ENCODE measurements around the gene NEGR1.

NEGR1 gene

GRCh38 chr1:72207059-72207458 is 75.3 kb downstream of the NEGR1 start:
- H3K4me3 Mint-ChIP-seq: no peak overlapping the region
- no peak for ATAC-seq (ENCODE audit: low read depth)

DNA sequence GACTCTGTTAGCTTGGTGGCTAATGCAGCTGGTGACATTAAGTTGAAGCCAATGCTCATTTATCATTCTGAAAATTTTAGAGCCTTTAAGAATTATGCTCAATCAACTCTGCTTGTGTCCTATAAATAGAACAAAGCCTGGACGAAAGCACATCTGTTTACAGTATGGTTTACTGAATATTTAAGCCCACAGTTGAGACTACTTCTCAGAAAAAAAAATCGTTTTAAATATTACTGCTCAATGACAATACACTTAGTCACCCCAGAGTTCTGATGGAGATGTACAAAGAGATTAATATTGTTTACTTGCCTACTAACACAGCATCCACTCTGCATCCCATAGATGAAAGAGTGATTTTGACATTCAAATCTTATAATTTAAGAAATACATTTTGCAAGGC is 79.6 kb downstream of the NEGR1 start:
- Mint-ChIP-seq H3K4me1 (no peaks in the 10 kb centered on the region), H3K27me3 (no peaks in the 10 kb centered on the region), H3K36me3 (no peaks in the 10 kb centered on the region), H3K9me3 (peaks cover 8% of the 10 kb centered on the region), H3K27ac (no peak overlapping the region), H3K4me3 (no peak overlapping the region)
- DNase-seq (ENCODE audit: low spot score in 2 of 2): no peak
- no peak for ATAC-seq (ENCODE audit: low read depth)

More at GRCh38 chr1:72207059-72207458, 75.3 kb downstream of the NEGR1 start:
- Mint-ChIP-seq H3K27me3 (no peaks in the 10 kb centered on the region), H3K27ac (no peak overlapping the region), H3K36me3 (no peaks in the 10 kb centered on the region), H3K9me3 (peaks cover 6% of the 10 kb centered on the region), H3K4me1 (no peaks in the 10 kb centered on the region)
- no peak for DNase-seq (ENCODE audit: low spot score in 2 of 2)

- ATAC-seq (ENCODE audit: low read depth) (no peak), DNase-seq (ENCODE audit: low spot score in 2 of 2) (no peak)
- Mint-ChIP-seq H3K27me3 (no peaks in the 10 kb centered on the region), H3K27ac (no peak overlapping the region), H3K9me3 (peaks cover 3% of the 10 kb centered on the region), H3K4me1 (no peaks in the 10 kb centered on the region), H3K4me3 (no peak overlapping the region), H3K36me3 (no peaks in the 10 kb centered on the region)
Measured at GRCh38 chr1:72197786-72198185, 84.6 kb downstream of the NEGR1 start.

DNA sequence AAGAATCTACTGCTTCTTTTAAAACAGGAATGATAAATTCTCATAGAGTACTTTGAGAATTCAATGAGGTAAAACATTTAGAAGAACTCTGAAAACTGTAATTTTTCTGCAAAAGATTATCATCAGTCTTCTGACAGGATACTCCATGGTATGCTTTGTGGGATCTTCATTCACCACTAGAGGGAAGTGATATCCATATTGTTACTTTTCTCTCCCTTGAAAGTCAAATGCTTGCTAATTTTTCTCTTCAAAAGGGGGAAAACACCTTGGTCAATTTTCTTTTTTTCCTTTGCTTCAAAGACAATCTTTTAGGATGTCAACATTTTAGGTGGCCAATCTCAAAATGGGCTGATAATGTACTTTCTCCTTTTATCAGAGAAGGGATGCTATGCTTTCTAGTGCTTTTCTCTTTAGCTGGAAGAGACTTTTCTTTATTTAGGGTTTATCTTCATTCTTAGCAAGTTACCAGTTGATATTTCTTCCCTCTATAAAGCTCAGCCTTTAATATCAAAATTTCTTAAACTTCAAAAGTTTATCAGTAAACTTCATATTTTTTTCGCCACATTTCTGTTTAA is 95.5 kb downstream of the NEGR1 start:
- Mint-ChIP-seq H3K27me3 (no peaks in the 10 kb centered on the region), H3K4me3 (no peak overlapping the region), H3K4me1 (no peaks in the 10 kb centered on the region), H3K9me3 (no peaks in the 10 kb centered on the region), H3K27ac (no peak overlapping the region), H3K36me3 (no peaks in the 10 kb centered on the region)
- DNase-seq (ENCODE audit: low spot score in 2 of 2) (no peak), ATAC-seq (ENCODE audit: low read depth) (no peak)

GRCh38 chr1:72184099-72184701 is 98.1 kb downstream of the NEGR1 start:
- Mint-ChIP-seq H3K9me3 (no peaks in the 10 kb centered on the region), H3K27ac (no peak overlapping the region), H3K27me3 (no peaks in the 10 kb centered on the region), H3K4me1 (no peaks in the 10 kb centered on the region), H3K4me3 (no peak overlapping the region), H3K36me3 (no peaks in the 10 kb centered on the region)
- no peak for DNase-seq (ENCODE audit: low spot score in 2 of 2)
- ATAC-seq (ENCODE audit: low read depth): no peak

GRCh38 chr1:72182859-72183258 is 99.5 kb downstream of the NEGR1 start:
- ATAC-seq (ENCODE audit: low read depth) (no peak), DNase-seq (ENCODE audit: low spot score in 2 of 2) (no peak)
- Mint-ChIP-seq H3K4me1 (no peaks in the 10 kb centered on the region), H3K27ac (no peak overlapping the region), H3K36me3 (no peaks in the 10 kb centered on the region), H3K9me3 (no peaks in the 10 kb centered on the region), H3K27me3 (no peaks in the 10 kb centered on the region), H3K4me3 (no peak overlapping the region)

GRCh38 chr1:72178266-72178665 is 104.1 kb downstream of the NEGR1 start:
- no peak overlapping the region for H3K4me3 Mint-ChIP-seq
- DNase-seq (ENCODE audit: low spot score in 2 of 2) (no peak), ATAC-seq (ENCODE audit: low read depth) (no peak)
- H3K36me3 Mint-ChIP-seq: no peaks in the 10 kb centered on the region
- H3K27ac Mint-ChIP-seq: no peak overlapping the region
- no peaks in the 10 kb centered on the region for H3K4me1 Mint-ChIP-seq
- peaks cover 4% of the 10 kb centered on the region for H3K9me3 Mint-ChIP-seq
- no peaks in the 10 kb centered on the region for H3K27me3 Mint-ChIP-seq

DNA sequence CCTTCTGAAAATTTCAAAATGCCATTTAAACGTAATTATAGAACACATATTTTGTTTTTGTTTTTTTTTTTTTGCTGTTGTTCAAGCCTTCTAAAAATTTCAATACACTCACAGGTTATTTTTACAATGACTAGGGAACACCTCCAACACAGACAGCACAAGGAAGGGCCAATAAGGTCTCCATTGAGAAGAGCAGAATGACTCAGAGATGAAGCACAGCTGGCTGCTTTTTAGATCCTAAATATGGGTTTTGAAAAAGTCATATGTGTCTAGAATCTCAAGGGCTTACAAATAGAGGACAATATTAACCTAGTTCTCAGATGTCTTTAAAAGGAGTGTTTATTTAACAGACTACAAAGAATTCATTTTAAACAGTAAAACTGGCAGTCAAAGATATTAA is 104.6 kb downstream of the NEGR1 start:
- Mint-ChIP-seq H3K27me3 (no peaks in the 10 kb centered on the region), H3K9me3 (peaks cover 5% of the 10 kb centered on the region), H3K36me3 (no peaks in the 10 kb centered on the region), H3K4me1 (no peaks in the 10 kb centered on the region), H3K4me3 (no peak overlapping the region), H3K27ac (no peak overlapping the region)
- no peak for ATAC-seq (ENCODE audit: low read depth)
- no peak for DNase-seq (ENCODE audit: low spot score in 2 of 2)

DNA sequence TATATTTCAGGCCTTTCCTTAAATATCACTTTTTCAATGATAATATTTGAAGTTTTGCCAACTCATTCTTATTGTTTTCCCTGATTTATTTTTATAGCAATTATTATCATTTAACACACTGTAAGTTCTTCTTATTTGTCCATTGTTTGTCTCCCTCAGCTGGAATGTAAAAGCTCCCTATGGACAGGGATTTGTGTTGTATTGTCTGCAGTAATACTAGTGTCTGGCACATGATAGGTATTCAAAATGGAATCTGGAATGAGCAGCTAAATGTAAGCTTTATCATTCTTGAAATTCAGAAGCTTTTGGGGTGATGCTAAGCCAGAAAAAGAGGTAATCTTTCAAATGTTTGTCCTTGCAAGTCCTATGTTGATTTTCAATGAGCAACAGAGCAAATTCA is 112.1 kb downstream of the NEGR1 start:
- DNase-seq (ENCODE audit: low spot score in 2 of 2) (no peak), ATAC-seq (ENCODE audit: low read depth) (no peak)
- Mint-ChIP-seq H3K9me3 (peaks cover 2% of the 10 kb centered on the region), H3K27ac (no peak overlapping the region), H3K36me3 (no peaks in the 10 kb centered on the region), H3K4me3 (no peak overlapping the region), H3K4me1 (no peaks in the 10 kb centered on the region), H3K27me3 (no peaks in the 10 kb centered on the region)

GRCh38 chr1:72166426-72166825 is 115.9 kb downstream of the NEGR1 start:
- DNase-seq (ENCODE audit: low spot score in 2 of 2) (no peak), ATAC-seq (ENCODE audit: low read depth) (no peak)
- Mint-ChIP-seq H3K36me3 (no peaks in the 10 kb centered on the region), H3K9me3 (no peaks in the 10 kb centered on the region), H3K4me3 (no peak overlapping the region), H3K27ac (no peak overlapping the region), H3K4me1 (no peaks in the 10 kb centered on the region), H3K27me3 (no peaks in the 10 kb centered on the region)

- Mint-ChIP-seq H3K27ac (no peak overlapping the region), H3K27me3 (no peaks in the 10 kb centered on the region), H3K9me3 (no peaks in the 10 kb centered on the region), H3K4me1 (no peaks in the 10 kb centered on the region), H3K36me3 (no peaks in the 10 kb centered on the region), H3K4me3 (no peak overlapping the region)
- DNase-seq (ENCODE audit: low spot score in 2 of 2) (no peak), ATAC-seq (ENCODE audit: low read depth) (no peak)
Measured at GRCh38 chr1:72150508-72150907, 131.8 kb downstream of the NEGR1 start.

GRCh38 chr1:72141875-72142274 is 140.5 kb downstream of the NEGR1 start:
- Mint-ChIP-seq H3K4me1 (no peaks in the 10 kb centered on the region), H3K4me3 (no peak overlapping the region)
- no peak for ATAC-seq (ENCODE audit: low read depth)

DNA sequence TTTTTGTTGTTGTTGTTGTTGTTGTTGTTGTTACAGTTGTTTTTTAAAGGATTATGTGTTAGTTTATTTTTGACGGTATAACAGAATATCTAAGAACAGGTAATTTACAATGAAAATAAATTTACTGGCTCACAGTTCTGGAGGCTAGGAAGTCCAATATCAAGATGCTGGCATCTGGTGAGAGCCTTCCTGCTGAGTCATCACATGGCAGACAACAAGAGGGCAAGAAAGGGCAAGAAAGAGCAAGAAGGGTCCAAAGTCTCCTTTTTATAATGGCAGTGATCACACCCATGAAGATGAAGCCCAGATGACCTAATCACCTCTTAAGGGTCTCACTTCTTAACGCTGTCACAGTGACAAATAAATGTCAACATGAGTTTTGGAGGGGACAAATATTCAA is 142.1 kb downstream of the NEGR1 start:
- no peak overlapping the region for H3K27ac Mint-ChIP-seq
- no peaks in the 10 kb centered on the region for H3K4me1 Mint-ChIP-seq
- no peak overlapping the region for H3K4me3 Mint-ChIP-seq
- no peaks in the 10 kb centered on the region for H3K36me3 Mint-ChIP-seq
- ATAC-seq (ENCODE audit: low read depth) (no peak), DNase-seq (ENCODE audit: low spot score in 2 of 2) (no peak)
- H3K9me3 Mint-ChIP-seq: peaks cover 1% of the 10 kb centered on the region
- H3K27me3 Mint-ChIP-seq: no peaks in the 10 kb centered on the region

More at GRCh38 chr1:72141875-72142274, 140.5 kb downstream of the NEGR1 start:
- DNase-seq (ENCODE audit: low spot score in 2 of 2): no peak
- Mint-ChIP-seq H3K36me3 (no peaks in the 10 kb centered on the region), H3K27me3 (no peaks in the 10 kb centered on the region), H3K27ac (no peak overlapping the region), H3K9me3 (peaks cover 1% of the 10 kb centered on the region)

DNA sequence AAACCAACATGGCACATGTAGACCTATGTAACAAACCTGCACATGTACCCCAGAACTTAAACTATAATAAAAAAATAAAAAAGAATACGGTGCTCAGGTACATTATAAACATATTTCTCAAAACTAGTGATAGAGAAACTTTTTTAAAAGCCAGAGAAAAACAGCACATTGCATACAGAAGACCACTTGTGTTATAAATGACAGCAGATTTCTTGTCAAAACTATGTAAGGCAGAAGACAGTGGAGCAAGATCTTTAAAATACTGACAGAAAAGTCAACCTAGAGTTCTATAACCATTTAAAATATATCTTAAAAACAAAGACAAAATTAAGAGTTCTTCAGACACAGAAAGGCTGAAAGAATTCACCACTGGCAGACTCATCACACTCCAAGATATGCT is 144.7 kb downstream of the NEGR1 start:
- Mint-ChIP-seq H3K9me3 (no peaks in the 10 kb centered on the region), H3K36me3 (no peaks in the 10 kb centered on the region), H3K27me3 (no peaks in the 10 kb centered on the region), H3K4me1 (no peaks in the 10 kb centered on the region), H3K4me3 (no peak overlapping the region), H3K27ac (no peak overlapping the region)
- DNase-seq (ENCODE audit: low spot score in 2 of 2) (no peak), ATAC-seq (ENCODE audit: low read depth) (no peak)

DNA sequence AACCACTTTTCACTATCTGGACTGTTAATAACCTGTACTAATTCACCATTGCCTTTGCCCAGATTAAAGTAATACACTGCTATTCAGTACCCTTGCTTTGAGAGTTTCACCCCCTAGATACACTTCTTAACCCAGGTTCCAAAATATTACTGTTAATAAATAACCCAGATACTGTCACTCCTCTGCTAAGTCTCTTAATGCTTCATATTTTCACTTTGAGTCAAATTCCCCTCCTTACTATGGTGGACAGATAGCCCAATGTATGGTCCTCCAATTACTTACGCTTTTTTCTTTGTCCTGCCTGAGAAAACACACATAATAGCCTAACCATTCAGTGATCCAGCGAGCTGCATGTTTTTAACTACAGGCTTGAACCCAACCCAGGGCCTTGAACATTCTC is 152.5 kb downstream of the NEGR1 start:
- H3K4me1 Mint-ChIP-seq: no peaks in the 10 kb centered on the region
- H3K27me3 Mint-ChIP-seq: no peaks in the 10 kb centered on the region
- DNase-seq (ENCODE audit: low spot score in 2 of 2): no peak
- ATAC-seq (ENCODE audit: low read depth): no peak
- no peak overlapping the region for H3K4me3 Mint-ChIP-seq
- no peaks in the 10 kb centered on the region for H3K36me3 Mint-ChIP-seq
- no peak overlapping the region for H3K27ac Mint-ChIP-seq
- peaks cover 3% of the 10 kb centered on the region for H3K9me3 Mint-ChIP-seq

Data from memory B cell (primary cell).